ENCODE results near the gene MKRN2.
"Not testable (repeated sequence)": the region's sequence is repeated elsewhere in the genome, so short reads cannot be mapped to it uniquely, and the experiment has no call there.

MKRN2 gene

GRCh38 chr3:12556690-12557472 lies at the start of gene MKRN2:
TSS of gene MKRN2 (plus strand) at chr3:12557087. CDS start at chr3:12557151, 64 bp downstream.
- DNase-seq, result peak; percentile 85

- peak; percentile 39 for DNase-seq
These were observed 49.2 kb upstream of the MKRN2 start for GRCh38 chr3:12507591-12508281.

- DNase-seq, result peak; percentile 92
These were observed 48.6 kb upstream of the MKRN2 start for GRCh38 chr3:12508291-12508700.

- no peak for DNase-seq
These were observed 47.4 kb upstream of the MKRN2 start for GRCh38 chr3:12509466-12509865.

GRCh38 chr3:12512534-12513118 lies 44.3 kb upstream of the MKRN2 start:
- no peak for DNase-seq

GRCh38 chr3:12513694-12514446 lies 43.0 kb upstream of the MKRN2 start:
- DNase-seq, result no peak

- no peak for DNase-seq
These were observed 41.3 kb upstream of the MKRN2 start for GRCh38 chr3:12515631-12516030.

- no peak for DNase-seq
These were observed 40.0 kb upstream of the MKRN2 start for GRCh38 chr3:12516873-12517272.

GRCh38 chr3:12518261-12519028 lies 38.4 kb upstream of the MKRN2 start:
- no peak for DNase-seq

- DNase-seq, result no peak
These were observed 35.9 kb upstream of the MKRN2 start for GRCh38 chr3:12521010-12521409.

- DNase-seq, result peak; percentile 64
These were observed 34.2 kb upstream of the MKRN2 start for GRCh38 chr3:12522721-12523120.

- DNase-seq, result no peak
These were observed 29.1 kb upstream of the MKRN2 start for GRCh38 chr3:12527757-12528143.

GRCh38 chr3:12532182-12532581 lies 24.7 kb upstream of the MKRN2 start:
- DNase-seq, result no peak

GRCh38 chr3:12536423-12536822 lies 20.5 kb upstream of the MKRN2 start:
- DNase-seq, result no peak

GRCh38 chr3:12541625-12542024 lies 15.3 kb upstream of the MKRN2 start:
- DNase-seq, result no peak

- DNase-seq, result not testable (repeated sequence)
These were observed 13.4 kb upstream of the MKRN2 start for GRCh38 chr3:12543497-12543896.

GRCh38 chr3:12544652-12545472 lies 12.0 kb upstream of the MKRN2 start:
- no peak for DNase-seq

GRCh38 chr3:12545473-12545791 lies 11.5 kb upstream of the MKRN2 start, which contains the start of gene MKRN2OS:
TSS of gene MKRN2OS (minus strand) at chr3:12545499. CDS start at chr3:12545464, 35 bp downstream.
- no peak for DNase-seq

GRCh38 chr3:12549971-12550760 lies 6.7 kb upstream of the MKRN2 start:
- DNase-seq, result no peak

GRCh38 chr3:12553921-12554391 lies 2.9 kb upstream of the MKRN2 start:
- DNase-seq, result no peak

- DNase-seq, result no peak
These were observed 585 bp upstream of the MKRN2 start for GRCh38 chr3:12556314-12556689.
